Ovary (tissue), 3 donors: ENCODE data around the gene ALOX5.
"Not testable (repeated sequence)": the region's sequence is repeated elsewhere in the genome, so short reads cannot be mapped to it uniquely, and the experiment has no call there.

Experiments
- CTCF ChIP-seq, 3 donors: fragments of 450-650 bp in 2 of 3; fragments of 200-600 bp in 1 of 3; IDR thresholded peaks; one replicate each; pipeline versions ENCODE4 v1.5.1 to v1.8.0; 2016 to 2022; ENCODE audit warnings: antibody characterized with exemption in 3 of 3, mild to moderate bottlenecking in 1 of 3
- POLR2A ChIP-seq: fragments of 450-650 bp; IDR thresholded peaks from one replicate; pipeline ENCODE4 v1.6.1; 2017; ENCODE audit warnings: antibody characterized with exemption, mild to moderate bottlenecking, moderate library complexity
- donor health status: DM: no; HTN: no; CAD: no.

GRCh38 chr10:45367643-45368042 lies 6.4 kb upstream of the ALOX5 start:
- TF ChIP-seq POLR2A; CTCF (IDR thresholded peaks at IDR 0.05): not testable (repeated sequence)
